DMS114 treated with DMSO at 0.1 percent for 48 hours (cell line): ENCODE results near the gene AFP.
"Not testable (repeated sequence)": the region's sequence is repeated elsewhere in the genome, so short reads cannot be mapped to it uniquely, and the experiment has no call there.

Experiments
- DNase-seq: peaks from one replicate; lab custom pipeline; 2025; ENCODE audit not compliant: unreplicated experiment; lab: John Stamatoyannopoulos, UW

Gene AFP

GRCh38 chr4:73435984-73436383 is at the start of gene AFP:
AFP (plus strand) TSS chr4:73436221; CDS start chr4:73436263, 42 bp downstream.
- DNase-seq = no peak

- DNase-seq = no peak
Observed at GRCh38 chr4:73387552-73387951, 48.5 kb upstream of the AFP start.

DNA sequence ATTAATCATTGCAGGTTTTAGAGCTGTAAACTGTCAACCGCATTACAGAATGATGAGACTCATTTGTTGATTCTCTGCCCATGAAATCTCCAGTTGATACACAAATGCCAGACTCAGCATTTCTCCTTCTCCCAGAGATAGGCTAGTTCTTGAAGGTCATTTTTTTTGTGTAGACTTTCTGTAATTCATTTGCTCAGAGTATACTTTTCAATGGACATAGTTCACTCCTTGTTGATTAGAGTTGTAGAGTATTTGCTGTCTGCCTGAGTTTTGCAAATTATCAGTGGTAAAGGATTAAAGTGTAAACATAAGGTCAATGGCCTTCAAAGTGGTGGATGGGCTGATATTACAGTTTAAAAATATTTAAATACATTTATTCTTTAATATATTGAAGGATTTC is 47.1 kb upstream of the AFP start:
- DNase-seq = no peak

DNA sequence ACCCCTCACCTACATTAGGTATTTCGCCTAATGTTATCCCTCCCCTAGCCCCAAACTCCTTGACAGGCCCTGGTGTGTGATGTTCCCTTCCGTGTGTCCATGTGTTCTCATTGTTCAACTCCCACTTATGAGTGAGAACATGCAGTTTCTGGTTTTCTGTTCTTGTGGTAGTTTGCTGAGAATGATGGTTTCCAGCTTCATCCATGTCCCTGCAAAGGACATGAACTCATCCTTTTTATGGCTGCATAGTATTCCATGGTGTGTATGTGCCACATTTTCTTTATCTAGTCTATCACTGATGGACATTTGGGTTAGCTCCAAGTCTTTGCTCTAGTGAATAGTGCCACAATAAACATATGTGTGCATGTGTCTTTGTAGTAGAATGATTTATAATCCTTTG is 46.4 kb upstream of the AFP start:
- not testable (repeated sequence) for DNase-seq

DNA sequence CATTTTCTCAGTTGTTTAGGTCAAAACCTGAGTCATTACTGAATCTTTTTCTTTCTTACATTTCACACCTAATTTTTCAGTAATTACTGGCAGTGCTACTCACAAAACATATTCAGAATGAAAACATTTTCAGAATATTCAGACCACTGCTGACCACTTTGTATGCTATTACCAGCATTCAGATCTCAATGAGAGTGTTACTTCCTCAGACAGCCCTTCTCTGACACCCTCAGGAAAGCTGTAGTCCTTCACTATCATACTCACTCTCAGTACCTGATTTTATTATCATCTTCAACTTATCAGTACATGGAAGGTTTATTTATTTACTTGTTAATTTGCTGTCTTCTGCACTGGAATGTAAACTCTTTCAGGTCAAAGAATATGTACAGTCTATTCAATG is 44.2 kb upstream of the AFP start:
- no peak for DNase-seq

GRCh38 chr4:73392936-73393335 is 43.1 kb upstream of the AFP start:
- no peak for DNase-seq

GRCh38 chr4:73396304-73396703 is 39.7 kb upstream of the AFP start:
- no peak for DNase-seq

DNA sequence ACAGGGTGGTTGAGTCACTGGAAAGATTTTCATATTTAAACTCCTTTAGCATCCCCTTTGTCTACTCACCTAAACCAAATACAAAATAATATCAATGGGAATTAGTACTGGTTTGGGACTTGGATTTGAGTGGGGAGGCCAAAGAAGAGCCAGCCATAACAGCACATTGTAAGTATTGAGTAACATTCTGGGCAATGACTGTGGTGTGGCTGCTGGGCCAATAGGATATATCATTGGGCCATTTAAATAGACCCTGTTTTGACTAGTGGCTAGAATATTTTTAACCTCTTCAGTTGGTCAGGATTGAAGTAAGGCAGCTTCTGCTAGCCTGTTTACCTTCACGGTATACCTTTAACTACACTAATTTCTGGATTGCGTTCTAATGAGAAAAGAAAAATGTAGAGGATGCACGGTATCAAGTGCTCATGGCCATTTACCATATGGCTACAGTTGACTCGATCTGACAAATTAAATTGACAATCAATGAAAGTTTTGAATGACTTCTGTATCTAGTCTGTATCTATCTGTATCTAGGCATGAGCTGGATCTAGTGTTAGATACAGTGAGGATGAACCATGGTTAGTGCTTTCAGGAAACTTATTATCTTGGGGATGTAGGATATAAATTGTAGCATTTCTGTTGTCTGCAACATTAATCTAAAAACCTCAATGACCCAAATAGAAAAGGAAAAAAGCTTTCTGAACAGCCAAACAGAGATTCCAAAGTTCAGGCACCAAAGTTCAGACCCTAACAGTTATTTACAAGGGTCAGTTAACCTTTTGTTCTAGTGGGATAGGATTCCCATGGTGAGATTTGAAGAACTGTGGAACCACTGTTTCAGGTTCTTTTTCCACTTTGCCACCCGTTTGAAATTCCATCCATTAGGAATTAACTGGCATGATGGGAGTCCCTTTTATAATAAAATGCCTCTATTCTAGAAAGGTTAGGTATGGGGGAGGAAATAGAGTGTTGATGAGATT is 38.7 kb upstream of the AFP start:
- DNase-seq = no peak

- no peak for DNase-seq
Observed at GRCh38 chr4:73401412-73401811, 34.6 kb upstream of the AFP start.

- no peak for DNase-seq
Observed at GRCh38 chr4:73404042-73404441, 32.0 kb upstream of the AFP start, which contains the start of gene ALB. ALB (plus strand) TSS chr4:73404287; CDS start chr4:73404328, 41 bp downstream.

- no peak for DNase-seq
Observed at GRCh38 chr4:73404457-73404856, 31.6 kb upstream of the AFP start.

- no peak for DNase-seq
Observed at GRCh38 chr4:73405138-73405537, 30.9 kb upstream of the AFP start.

GRCh38 chr4:73406548-73406875 is 29.5 kb upstream of the AFP start:
- DNase-seq = no peak

GRCh38 chr4:73407227-73407673 is 28.8 kb upstream of the AFP start:
- DNase-seq = no peak

GRCh38 chr4:73408181-73408867 is 27.7 kb upstream of the AFP start:
- no peak for DNase-seq

DNA sequence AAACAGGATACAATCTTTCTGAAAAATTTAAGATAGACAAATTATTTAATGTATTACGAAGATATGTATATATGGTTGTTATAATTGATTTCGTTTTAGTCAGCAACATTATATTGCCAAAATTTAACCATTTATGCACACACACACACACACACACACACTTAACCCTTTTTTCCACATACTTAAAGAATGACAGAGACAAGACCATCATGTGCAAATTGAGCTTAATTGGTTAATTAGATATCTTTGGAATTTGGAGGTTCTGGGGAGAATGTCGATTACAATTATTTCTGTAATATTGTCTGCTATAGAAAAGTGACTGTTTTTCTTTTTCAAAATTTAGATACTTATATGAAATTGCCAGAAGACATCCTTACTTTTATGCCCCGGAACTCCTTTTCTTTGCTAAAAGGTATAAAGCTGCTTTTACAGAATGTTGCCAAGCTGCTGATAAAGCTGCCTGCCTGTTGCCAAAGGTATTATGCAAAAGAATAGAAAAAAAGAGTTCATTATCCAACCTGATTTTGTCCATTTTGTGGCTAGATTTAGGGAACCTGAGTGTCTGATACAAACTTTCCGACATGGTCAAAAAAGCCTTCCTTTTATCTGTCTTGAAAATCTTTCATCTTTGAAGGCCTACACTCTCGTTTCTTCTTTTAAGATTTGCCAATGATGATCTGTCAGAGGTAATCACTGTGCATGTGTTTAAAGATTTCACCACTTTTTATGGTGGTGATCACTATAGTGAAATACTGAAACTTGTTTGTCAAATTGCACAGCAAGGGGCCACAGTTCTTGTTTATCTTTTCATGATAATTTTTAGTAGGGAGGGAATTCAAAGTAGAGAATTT is 26.8 kb upstream of the AFP start:
- DNase-seq = no peak

DNA sequence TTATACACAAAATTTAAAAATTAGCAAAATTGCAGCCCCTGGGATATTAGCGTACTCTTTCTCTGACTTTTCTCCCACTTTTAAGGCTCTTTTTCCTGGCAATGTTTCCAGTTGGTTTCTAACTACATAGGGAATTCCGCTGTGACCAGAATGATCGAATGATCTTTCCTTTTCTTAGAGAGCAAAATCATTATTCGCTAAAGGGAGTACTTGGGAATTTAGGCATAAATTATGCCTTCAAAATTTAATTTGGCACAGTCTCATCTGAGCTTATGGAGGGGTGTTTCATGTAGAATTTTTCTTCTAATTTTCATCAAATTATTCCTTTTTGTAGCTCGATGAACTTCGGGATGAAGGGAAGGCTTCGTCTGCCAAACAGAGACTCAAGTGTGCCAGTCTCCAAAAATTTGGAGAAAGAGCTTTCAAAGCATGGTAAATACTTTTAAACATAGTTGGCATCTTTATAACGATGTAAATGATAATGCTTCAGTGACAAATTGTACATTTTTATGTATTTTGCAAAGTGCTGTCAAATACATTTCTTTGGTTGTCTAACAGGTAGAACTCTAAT is 26.0 kb upstream of the AFP start:
- no peak for DNase-seq

DNA sequence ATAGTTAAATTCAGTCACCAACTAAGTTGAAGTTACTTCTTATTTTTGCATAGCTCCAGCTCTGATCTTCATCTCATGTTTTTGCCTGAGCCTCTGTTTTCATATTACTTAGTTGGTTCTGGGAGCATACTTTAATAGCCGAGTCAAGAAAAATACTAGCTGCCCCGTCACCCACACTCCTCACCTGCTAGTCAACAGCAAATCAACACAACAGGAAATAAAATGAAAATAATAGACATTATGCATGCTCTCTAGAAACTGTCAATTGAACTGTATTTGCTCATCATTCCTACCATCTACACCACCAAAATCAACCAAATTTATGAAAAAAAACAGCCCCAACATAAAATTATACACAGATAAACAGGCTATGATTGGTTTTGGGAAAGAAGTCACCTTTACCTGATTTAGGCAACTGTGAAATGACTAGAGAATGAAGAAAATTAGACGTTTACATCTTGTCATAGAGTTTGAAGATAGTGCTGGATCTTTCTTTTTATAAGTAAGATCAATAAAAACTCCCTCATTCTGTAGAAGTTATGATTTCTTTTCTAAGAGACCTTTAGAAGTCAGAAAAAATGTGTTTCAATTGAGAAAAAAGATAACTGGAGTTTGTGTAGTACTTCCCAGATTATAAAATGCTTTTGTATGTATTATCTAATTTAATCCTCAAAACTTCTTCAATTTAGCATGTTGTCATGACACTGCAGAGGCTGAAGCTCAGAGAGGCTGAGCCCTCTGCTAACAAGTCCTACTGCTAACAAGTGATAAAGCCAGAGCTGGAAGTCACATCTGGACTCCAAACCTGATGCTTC is 24.9 kb upstream of the AFP start:
- no peak for DNase-seq

DNA sequence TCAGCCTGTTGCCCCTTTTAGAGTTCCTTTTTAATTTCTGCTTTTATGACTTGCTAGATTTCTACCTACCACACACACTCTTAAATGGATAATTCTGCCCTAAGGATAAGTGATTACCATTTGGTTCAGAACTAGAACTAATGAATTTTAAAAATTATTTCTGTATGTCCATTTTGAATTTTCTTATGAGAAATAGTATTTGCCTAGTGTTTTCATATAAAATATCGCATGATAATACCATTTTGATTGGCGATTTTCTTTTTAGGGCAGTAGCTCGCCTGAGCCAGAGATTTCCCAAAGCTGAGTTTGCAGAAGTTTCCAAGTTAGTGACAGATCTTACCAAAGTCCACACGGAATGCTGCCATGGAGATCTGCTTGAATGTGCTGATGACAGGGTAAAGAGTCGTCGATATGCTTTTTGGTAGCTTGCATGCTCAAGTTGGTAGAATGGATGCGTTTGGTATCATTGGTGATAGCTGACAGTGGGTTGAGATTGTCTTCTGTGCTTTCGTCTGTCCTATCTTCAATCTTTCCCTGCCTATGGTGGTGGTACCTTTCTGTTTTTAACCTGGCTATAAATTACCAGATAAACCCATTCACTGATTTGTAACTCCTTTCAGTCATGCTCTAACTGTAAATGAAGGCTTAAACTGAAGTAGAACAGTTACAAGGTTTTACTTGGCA is 24.1 kb upstream of the AFP start:
- DNase-seq = no peak
